ENCODE results near the gene MARCHF9. TPM values are rescaled to one million over a fixed set of nuclear protein-coding genes. Genes with fewer than 3 reads are reported as not detected.

The MARCHF9 gene
- total RNA-seq, 1 donor from 2014 or later = 5.9 TPM

DNA sequence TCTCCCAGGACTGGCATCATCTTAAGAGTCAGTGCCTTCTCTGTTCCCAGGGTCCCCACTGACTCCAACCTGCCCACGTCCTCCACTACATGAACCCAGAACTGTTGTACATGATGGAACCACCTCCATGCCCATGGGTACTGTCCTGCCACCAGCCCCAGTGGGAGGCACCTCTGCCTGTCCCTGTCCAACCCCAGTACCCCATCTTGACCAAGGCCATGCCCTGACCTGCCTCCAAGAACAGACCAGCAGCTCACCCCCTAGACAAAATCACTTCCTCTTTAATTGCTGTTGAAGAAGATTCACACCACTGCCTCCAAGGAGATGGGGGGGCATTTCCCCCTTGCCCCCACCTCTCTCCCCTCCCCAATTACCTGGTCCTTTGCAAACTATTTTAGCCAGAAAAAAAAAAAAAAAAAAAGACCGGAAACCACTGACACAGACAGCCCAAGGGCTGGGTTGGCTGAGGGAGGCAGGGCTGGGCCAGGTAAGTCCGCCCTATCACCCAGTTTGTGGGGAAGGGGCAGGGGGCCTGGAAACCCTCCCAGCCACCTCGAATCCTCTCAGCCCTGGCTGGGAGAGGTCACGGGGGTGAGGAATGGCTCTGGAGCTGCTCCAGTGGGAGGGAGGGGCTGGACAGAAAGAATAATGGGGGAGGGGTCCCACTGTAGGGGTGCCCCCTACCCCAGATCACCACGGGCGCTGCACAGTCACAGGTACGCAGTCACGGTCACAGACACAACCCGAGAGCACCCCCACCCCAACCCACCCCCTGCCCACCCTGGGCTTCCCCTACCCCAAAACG, 29.8 kb upstream of the MARCHF9 start:
- no peak for ATAC-seq

DNA sequence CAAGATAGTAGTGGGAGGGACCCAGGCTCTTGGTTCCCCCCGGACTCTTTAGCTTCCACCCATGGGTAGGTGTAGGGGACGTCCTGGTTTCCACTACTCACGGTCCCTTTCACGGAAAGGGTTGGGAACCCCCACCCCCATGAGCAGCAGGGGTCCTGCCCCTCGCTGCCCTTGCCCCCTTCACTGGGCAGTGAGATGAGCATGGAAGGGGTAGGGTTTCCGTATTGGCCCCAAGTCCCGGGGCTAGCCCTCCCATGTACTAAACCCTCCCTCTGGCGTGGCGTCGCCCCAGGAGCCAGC, 29.1 kb upstream of the MARCHF9 start:
- no peak for ATAC-seq

DNA sequence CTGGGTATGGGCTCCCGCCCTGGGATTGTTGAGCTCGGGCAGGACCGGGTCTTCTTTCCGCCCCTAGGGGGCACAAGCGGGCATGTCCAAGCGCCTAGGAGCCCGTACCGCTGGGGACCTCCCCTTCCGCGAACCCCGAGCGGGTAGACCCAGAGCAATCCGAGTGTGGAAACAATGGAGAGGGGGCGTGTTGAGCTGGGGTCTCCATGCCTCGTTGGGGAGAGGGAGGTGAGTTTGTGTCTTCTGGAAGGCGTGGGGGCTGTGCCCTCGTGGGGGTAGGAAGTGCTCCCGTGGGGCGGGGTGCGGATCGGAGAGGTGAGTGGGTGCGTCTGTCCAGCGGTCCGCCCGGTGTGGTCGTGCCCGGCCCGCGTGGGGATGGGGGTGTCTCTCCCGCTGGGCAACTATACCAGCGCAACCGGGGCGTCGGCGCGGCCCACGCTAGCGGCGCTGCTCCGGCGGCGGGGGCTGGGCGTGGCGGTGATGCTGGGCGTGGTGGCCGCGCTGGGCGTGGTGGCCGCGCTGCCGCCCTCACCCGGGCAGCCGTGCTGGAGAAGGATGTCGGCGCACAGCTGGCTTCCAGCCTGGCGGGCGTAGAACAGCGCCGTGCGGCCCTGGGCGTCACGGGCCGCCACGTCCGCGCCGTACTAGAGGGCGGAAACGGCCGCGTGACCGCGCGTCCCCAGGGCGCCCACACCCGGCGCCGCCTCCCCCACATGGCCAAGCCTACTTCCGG, 28.6 kb upstream of the MARCHF9 start:
- peak; percentile 86 for ATAC-seq

DNA sequence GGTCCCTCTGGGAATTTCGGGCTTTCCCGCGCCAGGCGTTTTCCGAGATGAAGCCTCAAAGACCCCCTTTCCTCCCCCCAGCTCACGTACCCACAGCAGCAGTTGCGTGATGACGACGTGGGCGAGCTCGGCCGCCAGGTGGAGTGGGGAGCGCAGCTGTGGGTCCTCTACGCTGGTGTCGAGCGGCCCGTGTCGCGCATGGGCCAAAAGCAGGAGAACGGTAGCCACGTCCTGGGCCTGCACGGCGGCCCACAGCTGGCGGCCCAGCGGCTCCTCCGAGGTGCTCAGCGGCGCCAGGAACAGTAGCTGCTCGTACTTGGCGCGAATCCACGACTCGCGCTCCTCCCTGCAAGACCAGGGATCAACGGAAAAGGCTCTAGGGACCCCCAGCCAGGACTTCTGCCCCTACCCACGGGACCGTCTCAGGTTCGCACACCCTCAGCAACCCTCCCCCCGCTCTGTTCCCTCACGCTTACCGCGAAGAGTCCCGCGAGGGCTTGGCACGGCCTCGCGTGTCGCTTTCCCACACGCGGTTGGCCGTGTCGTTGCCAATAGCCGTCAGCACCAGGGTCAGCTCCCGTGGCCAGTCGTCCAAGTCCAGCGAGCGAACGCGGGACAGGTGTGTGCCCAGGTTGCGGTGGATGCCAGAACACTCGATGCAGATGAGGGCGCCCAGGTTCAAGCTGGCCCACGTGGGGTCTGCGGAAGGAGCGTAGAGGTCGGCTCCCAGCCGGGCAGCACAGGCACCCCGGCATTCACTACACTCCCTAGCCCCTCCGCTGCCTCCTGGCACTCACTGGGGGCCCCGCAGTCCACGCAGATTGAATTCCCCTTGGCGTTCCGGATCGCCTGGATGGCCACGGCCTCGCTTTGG, 27.8 kb upstream of the MARCHF9 start:
- peak; percentile 27 for ATAC-seq

DNA sequence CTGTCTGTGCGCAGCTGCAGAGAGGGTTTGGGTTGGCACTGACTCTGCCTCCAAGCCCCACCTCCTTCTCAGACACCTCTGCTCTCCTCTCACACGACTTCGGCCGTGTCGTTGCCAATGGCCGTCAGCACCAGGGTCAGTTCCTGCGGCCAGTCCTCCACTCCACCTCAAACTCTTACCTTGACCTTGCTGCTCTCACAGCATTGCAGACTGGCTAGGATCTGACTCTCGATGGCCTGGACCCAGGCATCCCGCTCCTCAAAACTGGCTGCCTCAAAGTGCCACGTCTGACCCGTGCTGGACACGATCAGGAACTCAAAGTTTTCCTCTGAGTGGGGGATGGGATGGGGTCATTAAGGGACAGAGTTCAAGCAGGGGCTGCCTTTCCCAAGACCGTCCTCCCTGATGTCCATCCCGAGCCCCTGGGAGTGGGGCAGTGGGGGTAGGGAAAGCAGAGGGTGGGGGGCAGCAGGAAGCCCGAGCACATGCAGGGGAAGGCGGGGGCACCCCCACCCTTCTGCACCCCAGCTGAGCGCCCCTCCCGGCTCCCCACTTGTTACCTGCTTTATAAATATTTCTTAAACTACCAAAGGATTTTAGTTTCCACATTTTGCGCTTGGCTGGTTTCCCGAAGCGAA, 27.0 kb upstream of the MARCHF9 start:
- no peak for ATAC-seq

DNA sequence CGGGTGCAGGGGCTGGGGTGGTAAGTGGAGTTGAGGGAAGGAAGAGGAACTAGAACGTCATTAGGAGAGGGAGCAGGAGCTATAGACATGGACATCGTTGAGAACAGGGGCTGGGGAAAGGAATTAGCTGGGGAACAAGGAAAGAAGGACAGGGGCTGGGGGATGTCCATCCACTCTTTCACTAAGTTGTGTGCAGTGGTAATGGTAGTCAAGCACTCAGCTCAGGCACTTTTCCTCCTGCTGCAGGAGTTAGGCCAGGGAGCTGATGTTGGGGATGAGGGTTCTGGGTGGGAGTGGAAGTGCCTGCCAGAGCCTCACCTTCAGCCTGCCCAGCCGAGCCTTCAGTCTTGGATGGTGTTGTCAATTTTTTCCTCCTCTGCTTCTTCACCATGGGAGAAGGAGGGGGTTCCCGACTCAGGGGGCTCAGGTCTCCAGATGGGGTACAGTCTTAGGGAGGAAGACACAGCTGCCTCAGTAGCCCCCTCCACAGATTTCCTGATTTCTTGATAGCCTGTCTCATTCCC, 25.5 kb upstream of the MARCHF9 start:
- ATAC-seq = no peak

DNA sequence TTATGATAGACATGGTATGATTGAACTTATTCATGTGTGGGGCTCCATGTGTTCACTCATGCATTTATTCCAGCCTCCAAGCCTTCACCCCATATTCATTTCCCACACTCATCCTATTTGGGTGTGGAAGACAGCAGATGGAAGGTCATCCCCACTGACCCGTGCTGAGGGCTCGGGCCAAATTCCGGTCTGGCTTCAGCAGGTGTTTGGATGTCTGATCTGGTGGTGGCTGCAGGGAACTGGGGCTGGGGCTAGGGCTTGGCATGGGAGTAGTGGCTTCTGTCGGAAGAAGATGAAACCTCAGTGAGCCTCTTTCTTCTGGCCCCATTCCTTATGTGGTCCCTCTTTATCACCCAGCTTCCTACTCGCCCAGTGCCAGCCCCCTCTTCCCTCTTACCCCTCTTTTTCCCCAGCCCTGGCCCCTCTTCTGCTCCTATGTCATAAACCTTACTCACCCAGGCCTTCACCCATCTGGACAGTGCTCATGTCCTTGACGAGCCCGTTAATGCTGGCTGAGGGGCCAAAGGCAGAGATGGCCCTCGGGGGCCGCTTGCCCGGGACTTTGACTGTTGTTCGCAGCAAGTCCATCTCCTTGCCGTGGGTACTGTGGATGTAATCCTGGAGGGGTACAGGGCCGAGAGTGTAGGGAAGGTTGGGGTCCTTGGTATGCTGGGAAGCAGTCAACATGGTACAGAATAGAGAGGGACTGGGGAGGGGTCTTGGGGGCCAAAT, 24.4 kb upstream of the MARCHF9 start:
- no peak for ATAC-seq

DNA sequence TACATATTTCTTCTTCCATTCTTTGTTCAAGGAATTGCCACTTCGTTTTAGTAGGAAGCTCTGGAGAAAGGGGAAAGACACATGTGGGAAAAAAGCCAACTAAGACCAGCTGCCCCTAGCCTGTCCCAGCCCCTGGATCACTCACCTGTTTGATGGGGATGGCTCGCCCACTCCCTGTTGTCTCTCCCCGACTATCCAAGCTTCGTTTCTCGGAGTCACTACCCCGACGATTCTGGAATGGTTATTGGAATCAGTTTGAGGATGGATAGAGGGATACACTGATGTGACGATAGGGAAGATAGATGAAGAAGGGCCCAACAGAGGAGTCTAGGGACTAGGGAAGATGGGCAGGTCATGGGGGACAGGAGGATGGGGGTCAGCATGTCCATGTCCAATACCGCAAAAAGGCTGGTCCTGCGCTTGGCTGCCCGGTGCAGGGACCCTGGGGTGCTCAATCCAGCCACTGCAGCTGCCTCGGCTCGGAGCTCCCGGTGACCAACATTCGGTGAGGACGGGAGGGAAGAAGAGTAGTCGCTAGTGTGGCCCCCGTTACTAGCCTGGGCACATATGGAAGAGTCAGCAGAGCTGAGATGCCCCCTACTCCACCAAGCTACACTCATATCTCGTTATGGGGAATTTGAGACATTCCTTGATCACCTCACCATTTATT, 23.4 kb upstream of the MARCHF9 start:
- no peak for ATAC-seq

DNA sequence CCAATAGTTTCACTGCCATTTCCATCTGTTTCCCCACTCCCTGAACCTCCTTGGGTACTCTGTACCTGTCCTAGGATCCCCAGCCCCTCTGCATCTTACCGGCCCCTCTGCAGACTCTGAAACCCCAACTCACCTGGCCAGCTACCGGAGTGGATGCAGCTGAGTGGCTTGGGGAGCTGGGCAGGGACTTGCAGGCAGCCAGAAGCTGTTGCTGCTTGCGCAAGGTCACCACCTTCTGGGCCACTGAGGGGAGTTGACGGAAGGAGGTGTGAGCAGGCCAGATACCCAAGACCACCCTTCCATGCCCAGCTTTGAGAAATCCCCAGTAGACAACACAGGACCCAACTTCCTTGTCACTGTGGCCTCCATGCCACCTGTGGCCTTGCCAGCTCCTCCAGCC, 22.6 kb upstream of the MARCHF9 start:
- no peak for ATAC-seq

DNA sequence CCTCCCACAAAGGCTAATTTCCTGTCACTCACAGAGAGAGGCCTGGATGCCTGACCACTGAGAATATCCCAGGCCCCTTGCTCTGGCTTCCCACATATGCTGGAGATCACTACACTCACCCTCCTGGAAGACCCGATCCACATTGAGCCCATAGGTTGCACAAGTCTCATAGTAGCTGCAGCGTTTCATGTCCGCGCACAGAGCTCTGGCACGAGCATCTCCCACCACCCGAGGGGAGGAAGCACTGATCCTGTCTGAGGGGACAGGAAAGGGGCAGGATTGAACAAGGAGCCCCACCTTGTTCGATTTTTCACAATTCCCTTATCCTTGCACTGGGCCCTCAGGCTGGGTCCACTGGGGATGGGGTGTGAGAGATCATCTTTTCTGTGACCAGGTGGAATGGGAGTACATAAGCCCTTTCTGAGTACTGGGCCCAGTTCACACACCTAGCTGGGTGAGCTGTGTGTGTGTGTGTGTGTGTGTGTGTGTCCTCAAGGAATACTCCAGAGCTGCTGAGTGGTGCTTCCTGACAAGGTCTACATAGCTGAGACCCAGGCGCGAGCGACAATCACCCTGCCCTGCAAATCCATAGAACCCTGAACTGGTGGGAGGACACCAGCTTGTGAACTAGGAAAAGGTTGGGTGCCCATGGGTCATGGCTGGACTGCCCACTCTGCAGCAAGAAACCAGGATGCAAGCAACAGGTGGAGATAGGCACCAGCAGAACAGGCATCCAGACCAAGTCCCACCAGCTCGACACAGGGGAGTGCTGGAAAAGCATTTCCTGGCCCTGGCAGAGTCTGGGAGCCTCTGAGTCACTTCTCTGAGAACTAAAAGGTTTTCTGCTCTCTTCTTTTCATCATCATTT, 21.9 kb upstream of the MARCHF9 start:
- no peak for ATAC-seq

DNA sequence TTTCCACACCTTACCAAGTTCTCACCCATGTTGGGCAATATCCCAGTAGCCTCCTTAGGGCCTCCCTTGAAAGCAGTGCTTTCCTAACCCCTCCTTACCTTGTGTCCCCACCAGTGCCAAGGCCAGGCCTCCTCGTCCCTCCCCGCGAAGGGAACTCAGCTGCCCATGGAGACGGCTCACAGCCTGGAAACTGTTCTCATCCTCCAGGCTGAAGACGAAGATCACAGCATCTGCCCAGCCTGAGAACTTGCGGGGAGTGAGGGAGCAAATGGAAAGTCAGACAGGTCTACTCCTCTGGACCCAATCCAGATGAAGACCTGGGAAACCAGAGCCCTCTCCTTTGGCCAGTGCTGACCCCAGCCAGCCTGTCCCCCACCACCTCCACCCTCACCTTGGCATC, 21.0 kb upstream of the MARCHF9 start:
- no peak for ATAC-seq

DNA sequence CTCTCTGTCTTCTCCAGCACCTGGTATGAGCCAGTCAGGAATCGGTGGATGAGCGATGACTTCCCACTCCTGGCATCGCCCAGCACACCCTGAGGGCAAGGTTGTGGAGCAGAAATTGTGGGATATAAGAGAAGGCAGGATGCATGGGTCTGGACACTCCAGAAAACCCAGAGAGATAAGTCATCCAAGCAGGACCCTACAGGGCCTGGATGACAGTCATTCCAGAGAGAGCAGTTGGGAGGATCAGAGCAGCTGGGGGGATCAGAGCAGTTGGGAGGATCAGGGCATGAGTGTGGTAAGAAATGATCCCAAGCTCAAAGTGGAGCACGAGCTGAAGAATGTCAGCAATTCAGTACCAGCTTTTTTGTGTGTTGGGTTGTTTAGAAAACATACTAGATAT, 20.3 kb upstream of the MARCHF9 start:
- no peak for ATAC-seq

DNA sequence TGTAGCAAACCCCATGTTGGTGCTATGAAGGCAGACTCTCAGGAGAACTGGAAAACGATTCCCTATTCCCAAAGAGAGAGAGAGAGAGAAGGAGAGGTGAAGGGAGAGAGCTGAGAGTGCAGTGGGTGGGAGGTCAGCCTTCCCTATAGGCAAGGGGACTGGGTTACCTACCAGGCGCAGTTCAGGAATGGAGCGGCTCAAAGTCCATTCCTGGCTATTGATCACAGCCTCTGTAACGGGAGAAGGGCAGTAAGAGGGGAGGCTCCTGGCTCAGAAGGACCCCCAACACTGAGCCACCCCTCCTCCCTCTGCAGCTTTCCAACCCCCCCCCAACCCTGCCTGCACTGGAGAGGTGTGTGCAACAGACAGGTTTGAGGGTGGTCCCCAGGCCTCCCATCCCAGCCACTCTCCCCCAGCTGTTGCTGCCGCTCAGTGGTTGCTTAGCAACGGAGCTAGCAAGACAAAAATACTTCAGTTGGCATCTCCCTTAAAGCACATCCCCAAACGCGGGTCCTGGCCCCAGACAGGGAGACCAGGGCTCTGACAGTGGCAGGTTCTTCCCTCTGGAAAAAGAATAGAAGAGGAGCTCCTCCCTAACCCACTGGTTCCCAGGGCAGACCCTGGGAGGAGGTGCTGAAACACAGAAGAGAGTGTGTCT, 19.6 kb upstream of the MARCHF9 start:
- no peak for ATAC-seq

DNA sequence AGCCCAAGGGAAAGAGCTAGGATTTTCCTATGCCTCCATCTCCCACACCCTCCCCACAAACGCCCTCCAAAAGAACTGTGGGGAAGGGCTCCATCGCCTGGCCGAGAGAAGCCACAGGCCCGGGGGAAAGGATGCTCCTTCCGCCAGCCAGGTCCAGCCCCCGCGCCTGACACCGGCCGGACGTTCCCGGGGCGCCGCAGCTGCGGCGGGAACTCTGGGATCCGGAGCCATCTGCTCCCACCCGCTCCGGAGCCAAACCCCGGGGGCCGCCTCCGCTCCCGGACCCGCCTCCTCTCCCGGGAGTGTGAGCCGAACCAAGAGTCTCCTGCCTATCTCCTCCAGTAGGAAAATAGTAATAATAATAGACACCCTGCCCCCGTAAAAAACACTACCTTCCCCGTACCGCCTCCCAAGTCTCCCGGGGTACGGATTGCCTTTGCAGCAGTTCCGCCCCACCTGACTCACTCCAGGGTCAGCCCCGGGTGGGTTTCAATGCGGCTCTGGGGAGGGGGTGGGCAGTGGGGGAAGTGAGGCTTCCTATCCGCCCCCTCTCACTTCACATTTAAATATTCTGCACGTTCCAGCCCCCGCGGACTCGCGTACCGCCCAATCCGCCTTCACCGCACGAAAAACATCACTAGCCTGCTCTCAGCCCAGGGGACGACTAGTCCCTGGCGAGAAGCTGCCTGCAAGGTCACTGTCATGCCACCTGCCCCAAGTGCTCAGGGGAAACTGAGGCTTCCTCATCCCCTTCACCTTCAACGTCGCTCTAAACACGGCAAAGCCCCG, 18.8 kb upstream of the MARCHF9 start:
- no peak for ATAC-seq

DNA sequence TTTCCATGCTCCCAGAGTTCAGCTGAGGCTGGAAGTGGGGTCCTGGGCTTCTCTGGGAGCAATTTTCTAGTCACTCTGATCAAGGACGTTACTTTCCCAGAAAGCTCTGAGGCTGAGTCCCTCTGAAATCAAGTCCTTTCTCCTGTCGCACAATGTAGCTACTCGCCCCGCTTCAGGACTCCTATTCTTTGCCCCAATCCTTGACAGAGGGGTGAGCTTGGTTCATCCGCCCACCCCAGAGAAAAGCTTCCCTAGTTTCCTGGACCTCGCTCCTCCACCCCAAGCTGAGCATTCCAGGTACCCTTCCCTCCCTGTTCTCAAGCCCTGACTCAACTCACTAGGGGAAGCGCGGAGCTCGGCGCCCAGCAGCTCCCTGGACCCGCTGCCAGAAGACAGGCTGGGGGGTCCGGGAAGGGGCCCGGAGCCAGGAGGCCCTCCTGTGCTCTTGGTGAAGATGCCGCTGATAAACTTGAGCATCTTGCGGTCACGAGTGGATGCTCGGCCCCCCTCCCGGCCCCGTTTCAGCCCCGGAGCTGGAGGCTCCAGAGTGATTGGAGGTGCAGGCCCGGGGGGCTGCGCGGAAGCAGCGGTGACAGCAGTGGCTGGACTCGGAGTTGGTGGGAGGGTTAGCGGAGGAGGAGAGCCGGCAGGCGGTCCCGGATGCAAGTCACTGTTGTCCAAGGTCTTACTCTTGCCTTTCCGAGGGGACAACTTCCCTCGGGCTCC, 18.0 kb upstream of the MARCHF9 start:
- no peak for ATAC-seq

DNA sequence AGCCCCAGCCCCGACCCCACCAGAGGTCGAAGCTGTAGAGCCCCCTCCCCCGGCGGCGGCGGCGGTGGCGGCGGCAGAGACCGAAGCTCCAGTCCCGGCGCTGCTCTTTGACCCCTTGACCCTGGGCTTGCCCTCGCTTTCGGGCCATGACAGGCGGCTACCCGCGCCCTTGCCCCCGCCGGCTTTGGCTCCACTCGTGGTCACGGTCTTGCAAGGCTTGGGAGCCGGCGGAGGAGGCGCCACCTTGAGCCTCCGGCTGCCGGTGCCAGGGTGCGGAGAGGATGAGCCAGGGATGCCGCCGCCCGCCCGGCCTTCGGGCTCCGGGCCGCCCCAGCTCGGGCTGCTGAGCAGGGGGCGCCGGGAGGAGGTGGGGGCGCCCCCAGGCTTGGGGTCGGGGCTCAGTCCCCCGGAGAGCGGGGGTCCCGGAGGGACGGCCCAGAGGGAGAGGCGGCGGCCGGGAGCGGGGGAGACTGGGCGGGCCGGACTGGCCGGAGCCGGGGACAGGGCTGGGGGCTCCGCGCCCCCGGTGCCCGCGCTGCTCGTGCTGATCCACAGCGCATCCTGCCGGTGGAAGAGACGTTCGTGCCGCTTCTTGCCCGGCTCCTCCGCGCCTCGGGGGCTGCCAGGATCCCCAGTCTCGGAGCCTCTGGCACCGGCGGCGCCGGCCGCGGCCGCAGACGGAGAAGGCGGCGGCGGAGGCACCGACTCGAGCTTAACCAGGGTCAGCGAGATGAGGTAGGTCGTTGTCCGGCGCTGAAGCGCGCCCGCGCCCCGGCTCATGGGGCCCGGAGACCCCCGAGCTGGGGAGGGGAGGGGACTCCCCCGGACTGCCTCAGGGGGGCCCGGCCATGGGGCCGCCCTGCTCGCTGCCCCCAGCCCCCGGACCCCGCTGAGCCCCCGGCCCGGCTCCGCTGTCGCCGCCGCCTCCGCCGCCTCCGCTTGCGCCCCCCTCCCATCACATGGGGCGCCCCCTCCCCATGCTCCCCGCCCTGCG, 17.1 kb upstream of the MARCHF9 start:
- ATAC-seq = no peak

Data from esophagus mucosa (tissue), 1 donor.